ENCODE results near the gene ODAPH. TPM values are rescaled to one million over a fixed set of nuclear protein-coding genes. Genes with fewer than 3 reads are reported as not detected.
"Not testable (repeated sequence)": the region's sequence is repeated elsewhere in the genome, so short reads cannot be mapped to it uniquely, and the experiment has no call there.

The ODAPH gene
- polyA plus RNA-seq, 1 of the 3 experiments (the other 2 are of a cell fraction): 0.03 TPM

DNA sequence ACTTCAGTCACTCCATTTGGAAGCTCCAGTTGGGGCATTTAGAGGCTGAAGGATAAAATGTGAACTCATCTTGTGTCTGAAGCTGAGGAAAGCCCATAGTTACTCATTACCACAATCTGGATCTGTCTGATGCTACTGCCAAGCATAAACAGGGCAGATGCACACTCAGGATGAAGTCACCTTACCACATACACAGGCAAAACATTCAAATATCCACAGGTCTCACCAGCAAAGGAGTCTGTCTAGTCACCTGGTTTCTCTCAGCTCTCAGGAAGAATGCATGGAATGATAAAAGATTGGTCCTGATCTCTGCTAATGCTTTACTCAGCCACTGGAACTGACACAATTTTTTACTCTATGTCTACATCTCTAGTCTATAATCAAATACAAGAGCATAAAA is 13.0 kb upstream of the ODAPH start (continued):
- TF ChIP-seq, protein P1, sequence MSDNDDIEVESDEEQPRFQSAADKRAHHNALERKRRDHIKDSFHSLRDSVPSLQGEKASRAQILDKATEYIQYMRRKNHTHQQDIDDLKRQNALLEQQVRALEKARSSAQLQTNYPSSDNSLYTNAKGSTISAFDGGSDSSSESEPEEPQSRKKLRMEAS (IDR thresholded peaks at IDR 0.05; ENCODE audit: low read depth): no peak
- TF ChIP-seq RAD21 (IDR thresholded peaks at IDR 0.05; ENCODE audit: low read length) (no peak), JUND (IDR thresholded peaks at IDR 0.05) (peak; percentile 66; the same call in 1 of the 2 replicates)
- TF ChIP-seq, protein P2, sequence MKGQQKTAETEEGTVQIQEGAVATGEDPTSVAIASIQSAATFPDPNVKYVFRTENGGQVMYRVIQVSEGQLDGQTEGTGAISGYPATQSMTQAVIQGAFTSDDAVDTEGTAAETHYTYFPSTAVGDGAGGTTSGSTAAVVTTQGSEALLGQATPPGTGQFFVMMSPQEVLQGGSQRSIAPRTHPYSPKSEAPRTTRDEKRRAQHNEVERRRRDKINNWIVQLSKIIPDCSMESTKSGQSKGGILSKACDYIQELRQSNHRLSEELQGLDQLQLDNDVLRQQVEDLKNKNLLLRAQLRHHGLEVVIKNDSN (IDR thresholded peaks at IDR 0.05; ENCODE audit: borderline replicate concordance, low read depth): no peak

DNA sequence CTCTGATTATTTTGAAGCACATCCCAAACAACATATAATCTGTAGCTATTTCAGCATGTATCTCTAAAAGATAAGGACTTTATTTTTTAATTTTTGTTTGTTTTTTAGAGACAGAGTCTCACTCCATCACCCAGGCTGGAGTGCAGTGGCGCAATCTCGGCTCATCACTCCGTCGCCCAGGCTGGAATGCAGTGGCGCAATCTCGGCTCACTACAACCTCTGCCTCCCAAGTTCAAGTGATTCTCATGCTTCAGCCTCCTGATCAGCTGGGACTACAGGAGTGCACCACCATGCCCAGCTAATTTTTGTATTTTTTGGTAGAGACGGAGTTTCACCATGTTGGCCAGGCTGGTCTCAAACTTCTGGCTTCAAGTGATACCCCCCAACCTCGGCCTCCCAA is 11.6 kb upstream of the ODAPH start:
- H3K4me3 ChIP-seq (ENCODE audit: low read depth in 2 of 2, low read length in 1 of 2); H3K27me3 ChIP-seq (ENCODE audit: insufficient read depth); H3K4me1 ChIP-seq (ENCODE audit: control insufficient read depth in 1 of 2, insufficient read depth in 2 of 2, low read depth in 1 of 2, low read length in 1 of 2); H3K9me3 ChIP-seq; CTCF ChIA-PET; H2AFZ ChIP-seq (ENCODE audit: low read depth); H3K9ac ChIP-seq; H3K4me2 ChIP-seq; H3K36me3 ChIP-seq (replicated peaks in 1 of 2; ENCODE audit: control insufficient read depth in 1 of 2, insufficient read depth in 2 of 2, low read length in 1 of 2); H3K27ac ChIP-seq (ENCODE audit: low read depth in 2 of 2, low read length in 1 of 2); H3K9me2 ChIP-seq; H3K79me2 ChIP-seq (ENCODE audit: insufficient read depth); H4K20me1 ChIP-seq (ENCODE audit: insufficient read depth); DNase-seq: not testable (repeated sequence)
- H3F3A ChIP-seq (replicated peaks; ENCODE audit: insufficient read depth): peaks cover 20% of the 10 kb centered on the region
- POLR2A ChIA-PET: interaction anchor here (0.8 to 1.7 kb wide), 2 partner anchors 30 to 179 kb away, joined by 3 to 5 read pairs; no protein-coding TSS in a partner anchor
- WGBS (ENCODE audit: low lambda C conversion rate): 93% methylated on average over 8 of the region's 8 CpGs

DNA sequence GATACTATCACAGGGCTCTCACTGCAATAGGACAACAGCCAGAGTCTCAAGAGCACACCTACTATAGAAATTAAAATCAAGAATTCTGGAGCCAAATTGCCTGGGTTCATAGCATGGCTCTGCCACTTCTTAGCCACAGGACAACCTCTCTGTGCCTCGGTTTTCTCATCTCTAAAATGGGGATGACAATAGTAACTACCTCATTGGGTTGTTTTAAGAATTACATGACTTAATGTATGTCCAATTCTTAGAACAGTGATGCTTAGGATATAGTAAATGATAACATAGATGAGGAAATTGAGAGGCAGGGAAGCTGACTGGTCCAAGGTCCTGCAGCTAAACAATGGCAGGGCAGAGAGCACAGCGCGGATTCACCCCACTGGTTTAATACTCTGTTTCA is 11.0 kb upstream of the ODAPH start:
- H3K9me2 ChIP-seq: no peaks in the 10 kb centered on the region
- TF ChIP-seq FOSL2 (IDR thresholded peaks at IDR 0.05; ENCODE audit: borderline replicate concordance, low read depth) (no peak), CHD2 (IDR thresholded peaks at IDR 0.05; ENCODE audit: low read length, partially characterized antibody) (no peak), GATA2 (CRISPR knock-in tag; IDR thresholded peaks at IDR 0.05) (no peak), TEAD4 (IDR thresholded peaks at IDR 0.05; ENCODE audit: borderline replicate concordance, insufficient read depth) (no peak), FOXJ3 (CRISPR knock-in tag; IDR thresholded peaks at IDR 0.05) (no peak), RFX5 (IDR thresholded peaks at IDR 0.05; ENCODE audit: low read length) (no peak), MXI1 (IDR thresholded peaks at IDR 0.05; ENCODE audit: low read depth, low read length) (no peak), ELF1 (IDR thresholded peaks at IDR 0.05) (no peak), TAF1 (IDR thresholded peaks at IDR 0.05; ENCODE audit: borderline replicate concordance, low read depth, low read length) (no peak)
- TF ChIP-seq, protein P3, sequence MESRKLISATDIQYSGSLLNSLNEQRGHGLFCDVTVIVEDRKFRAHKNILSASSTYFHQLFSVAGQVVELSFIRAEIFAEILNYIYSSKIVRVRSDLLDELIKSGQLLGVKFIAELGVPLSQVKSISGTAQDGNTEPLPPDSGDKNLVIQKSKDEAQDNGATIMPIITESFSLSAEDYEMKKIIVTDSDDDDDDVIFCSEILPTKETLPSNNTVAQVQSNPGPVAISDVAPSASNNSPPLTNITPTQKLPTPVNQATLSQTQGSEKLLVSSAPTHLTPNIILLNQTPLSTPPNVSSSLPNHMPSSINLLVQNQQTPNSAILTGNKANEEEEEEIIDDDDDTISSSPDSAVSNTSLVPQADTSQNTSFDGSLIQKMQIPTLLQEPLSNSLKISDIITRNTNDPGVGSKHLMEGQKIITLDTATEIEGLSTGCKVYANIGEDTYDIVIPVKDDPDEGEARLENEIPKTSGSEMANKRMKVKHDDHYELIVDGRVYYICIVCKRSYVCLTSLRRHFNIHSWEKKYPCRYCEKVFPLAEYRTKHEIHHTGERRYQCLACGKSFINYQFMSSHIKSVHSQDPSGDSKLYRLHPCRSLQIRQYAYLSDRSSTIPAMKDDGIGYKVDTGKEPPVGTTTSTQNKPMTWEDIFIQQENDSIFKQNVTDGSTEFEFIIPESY (IDR thresholded peaks at IDR 0.05; ENCODE audit: borderline replicate concordance, low read depth): no peak
- TF ChIP-seq, protein P4, sequence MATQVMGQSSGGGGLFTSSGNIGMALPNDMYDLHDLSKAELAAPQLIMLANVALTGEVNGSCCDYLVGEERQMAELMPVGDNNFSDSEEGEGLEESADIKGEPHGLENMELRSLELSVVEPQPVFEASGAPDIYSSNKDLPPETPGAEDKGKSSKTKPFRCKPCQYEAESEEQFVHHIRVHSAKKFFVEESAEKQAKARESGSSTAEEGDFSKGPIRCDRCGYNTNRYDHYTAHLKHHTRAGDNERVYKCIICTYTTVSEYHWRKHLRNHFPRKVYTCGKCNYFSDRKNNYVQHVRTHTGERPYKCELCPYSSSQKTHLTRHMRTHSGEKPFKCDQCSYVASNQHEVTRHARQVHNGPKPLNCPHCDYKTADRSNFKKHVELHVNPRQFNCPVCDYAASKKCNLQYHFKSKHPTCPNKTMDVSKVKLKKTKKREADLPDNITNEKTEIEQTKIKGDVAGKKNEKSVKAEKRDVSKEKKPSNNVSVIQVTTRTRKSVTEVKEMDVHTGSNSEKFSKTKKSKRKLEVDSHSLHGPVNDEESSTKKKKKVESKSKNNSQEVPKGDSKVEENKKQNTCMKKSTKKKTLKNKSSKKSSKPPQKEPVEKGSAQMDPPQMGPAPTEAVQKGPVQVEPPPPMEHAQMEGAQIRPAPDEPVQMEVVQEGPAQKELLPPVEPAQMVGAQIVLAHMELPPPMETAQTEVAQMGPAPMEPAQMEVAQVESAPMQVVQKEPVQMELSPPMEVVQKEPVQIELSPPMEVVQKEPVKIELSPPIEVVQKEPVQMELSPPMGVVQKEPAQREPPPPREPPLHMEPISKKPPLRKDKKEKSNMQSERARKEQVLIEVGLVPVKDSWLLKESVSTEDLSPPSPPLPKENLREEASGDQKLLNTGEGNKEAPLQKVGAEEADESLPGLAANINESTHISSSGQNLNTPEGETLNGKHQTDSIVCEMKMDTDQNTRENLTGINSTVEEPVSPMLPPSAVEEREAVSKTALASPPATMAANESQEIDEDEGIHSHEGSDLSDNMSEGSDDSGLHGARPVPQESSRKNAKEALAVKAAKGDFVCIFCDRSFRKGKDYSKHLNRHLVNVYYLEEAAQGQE (IDR thresholded peaks at IDR 0.05; ENCODE audit: low read depth, low read length): no peak
- H3K9me3 ChIP-seq: no peaks in the 10 kb centered on the region
- H3F3A ChIP-seq (replicated peaks; ENCODE audit: insufficient read depth): peaks cover 20% of the 10 kb centered on the region
- no peak overlapping the region for H3K4me2 ChIP-seq
- H4K20me1 ChIP-seq (ENCODE audit: insufficient read depth): no peaks in the 10 kb centered on the region
- H3K79me2 ChIP-seq (ENCODE audit: insufficient read depth): no peaks in the 10 kb centered on the region
- no peak for DNase-seq
- H2AFZ ChIP-seq (ENCODE audit: low read depth): no peak overlapping the region
- ChIA-PET CTCF (no interaction called here), POLR2A (interaction anchor here (1.7 kb wide), 1 partner anchor 30 kb away, joined by 5 read pairs; no protein-coding TSS in a partner anchor)
- no peaks in the 10 kb centered on the region for H3K36me3 ChIP-seq (replicated peaks in 1 of 2; ENCODE audit: control insufficient read depth in 1 of 2, insufficient read depth in 2 of 2, low read length in 1 of 2)
- peaks cover 0 to 7% of the 10 kb centered on the region in 2 experiments; a peak in 1 of 4 replicates for H3K4me1 ChIP-seq (ENCODE audit: control insufficient read depth in 1 of 2, insufficient read depth in 2 of 2, low read depth in 1 of 2, low read length in 1 of 2)
- no peak overlapping the region for H3K9ac ChIP-seq
- no peaks in the 10 kb centered on the region for H3K27me3 ChIP-seq (ENCODE audit: insufficient read depth)
- H3K4me3 ChIP-seq (ENCODE audit: low read depth in 2 of 2, low read length in 1 of 2): no peak overlapping the region
- no peak overlapping the region for H3K27ac ChIP-seq (ENCODE audit: low read depth in 2 of 2, low read length in 1 of 2)
- WGBS (ENCODE audit: low lambda C conversion rate): 76% methylated on average over 3 of the region's 3 CpGs
